Hippocampal formation (tissue), 2 donors: ENCODE data around the gene ZNF827.

Experiments used
- DNase-seq, 2 donors: peaks; one replicate each; lab custom pipeline; 2025; lab: John Stamatoyannopoulos, UW

The ZNF827 gene

GRCh38 chr4:145935253-145936141 is 3.1 kb downstream of the ZNF827 start:
- peak in 1 of 2 donors; percentile 52 for DNase-seq

DNA sequence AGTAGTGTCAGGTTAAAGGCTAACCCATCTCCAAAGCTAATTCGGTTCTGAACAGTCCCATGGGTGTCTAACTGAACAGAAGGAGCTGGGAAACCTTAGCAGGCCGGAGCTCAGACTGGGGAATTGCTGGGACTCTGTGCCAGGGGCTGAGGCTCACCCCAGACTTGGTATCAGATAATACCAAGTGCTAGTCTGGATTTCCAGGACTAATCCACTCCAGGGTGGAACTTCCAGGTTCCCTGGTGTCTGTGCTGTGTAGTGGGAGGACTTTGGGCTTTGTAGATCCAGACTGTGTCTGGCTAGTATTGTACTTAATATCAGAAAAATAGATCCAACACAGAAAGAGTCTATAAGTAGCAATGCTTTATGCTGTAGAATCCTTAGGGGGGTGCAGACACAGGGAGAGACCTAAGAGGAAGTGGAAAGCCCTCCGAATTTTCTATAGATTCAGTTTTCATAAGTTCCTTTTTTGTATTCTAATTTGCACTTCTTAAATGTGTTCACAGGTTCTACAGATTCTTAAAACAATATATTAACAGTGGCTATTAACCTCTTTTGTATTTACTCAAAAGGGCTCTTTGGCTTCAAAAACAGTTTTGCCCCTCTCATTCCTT is 4.1 kb downstream of the ZNF827 start:
- DNase-seq, result no peak

DNA sequence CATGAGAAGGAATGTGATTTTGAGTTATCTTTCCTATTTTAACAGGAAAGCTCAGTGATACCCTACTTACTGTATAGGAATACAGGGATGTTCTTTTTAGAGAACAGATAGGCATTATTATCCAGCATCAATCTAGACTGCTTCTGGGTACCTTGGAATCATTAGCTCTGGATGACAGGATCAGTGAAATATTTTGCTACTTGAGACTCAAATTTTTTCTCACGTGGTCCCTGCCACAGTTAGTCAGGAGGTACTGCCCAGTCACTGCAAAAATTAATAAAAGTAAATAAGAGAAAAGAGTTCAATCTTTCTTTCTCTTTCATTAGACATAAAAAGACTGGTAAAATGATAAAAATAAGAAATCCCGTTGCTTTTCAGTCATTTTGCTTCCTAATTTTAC is 5.5 kb downstream of the ZNF827 start:
- DNase-seq, result no peak

- DNase-seq, result no peak
These were observed 7.2 kb downstream of the ZNF827 start for GRCh38 chr4:145931403-145931802.

DNA sequence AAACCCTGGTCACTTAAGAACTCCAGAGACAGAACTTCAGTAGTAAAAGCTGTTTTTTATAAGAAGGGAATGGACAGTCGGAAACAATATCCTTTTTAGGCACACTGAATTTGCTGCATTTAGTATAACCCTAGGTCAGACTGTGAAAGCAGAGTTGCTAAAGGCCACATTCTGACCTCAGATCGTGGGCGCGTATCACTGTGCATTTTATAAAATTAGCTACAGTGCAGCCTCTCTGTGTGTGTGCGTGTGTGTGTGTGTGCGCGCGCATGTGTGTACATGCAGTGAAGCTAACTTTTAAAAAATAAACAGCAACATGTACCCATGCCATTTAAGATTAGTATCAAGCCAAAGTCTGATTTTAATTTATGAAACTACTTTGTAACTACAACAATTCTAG is 8.0 kb downstream of the ZNF827 start:
- DNase-seq, result no peak

DNA sequence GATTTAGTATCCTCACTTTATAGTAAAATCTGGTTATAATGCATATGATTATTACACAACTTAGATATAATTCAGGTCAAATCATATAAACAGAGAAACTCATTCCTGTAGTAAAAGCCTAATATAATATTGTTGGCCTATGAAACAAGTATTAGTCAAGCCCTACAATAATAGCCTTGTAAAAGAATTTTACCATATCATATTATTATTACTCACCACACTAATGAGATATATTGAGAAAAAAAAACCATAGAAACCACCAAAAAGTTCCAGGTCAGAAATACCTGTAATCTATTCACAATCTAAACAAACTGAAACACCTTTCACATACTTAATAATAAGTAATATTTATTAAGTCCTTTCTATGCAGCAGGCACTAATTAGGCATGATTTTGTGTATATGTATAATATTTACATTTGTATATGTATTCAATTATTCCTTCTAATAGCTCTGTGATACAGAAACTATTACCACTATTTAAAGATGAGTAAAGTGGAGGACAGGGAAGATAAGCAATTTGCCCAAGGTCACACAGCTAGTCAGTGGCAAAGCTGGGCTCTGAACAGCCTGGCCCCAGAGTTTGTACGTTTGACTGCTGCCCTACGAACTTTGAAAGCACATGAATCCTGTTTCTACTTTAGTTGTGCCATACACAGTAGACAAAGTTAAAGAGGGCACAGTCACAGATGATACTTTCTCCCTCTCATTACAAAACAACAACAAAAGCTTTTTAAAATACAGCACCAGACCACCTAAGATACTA is 9.0 kb downstream of the ZNF827 start:
- no peak for DNase-seq

- no peak for DNase-seq
These were observed 9.9 kb downstream of the ZNF827 start for GRCh38 chr4:145928748-145929147.

DNA sequence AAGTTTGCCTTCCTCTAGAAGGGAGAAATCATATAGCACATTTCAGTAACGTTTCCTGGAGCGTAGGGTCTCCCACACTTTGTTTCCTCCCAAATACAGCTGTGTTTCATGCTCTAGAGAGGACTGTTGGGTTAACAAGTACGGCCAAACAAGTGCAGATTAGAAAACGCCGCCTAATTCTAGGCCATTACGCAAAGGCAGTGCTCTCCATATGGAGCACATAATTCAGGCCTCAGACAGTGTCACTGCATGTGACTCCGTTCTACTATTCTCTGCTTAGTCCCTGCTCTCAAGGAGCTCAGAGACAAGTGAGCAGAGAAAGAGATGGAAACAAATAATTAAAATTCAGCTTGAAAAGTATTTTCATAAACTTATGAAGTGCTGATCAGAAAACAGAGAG is 11.6 kb downstream of the ZNF827 start:
- no peak for DNase-seq

GRCh38 chr4:145921231-145921630 is 17.4 kb downstream of the ZNF827 start:
- no peak for DNase-seq

DNA sequence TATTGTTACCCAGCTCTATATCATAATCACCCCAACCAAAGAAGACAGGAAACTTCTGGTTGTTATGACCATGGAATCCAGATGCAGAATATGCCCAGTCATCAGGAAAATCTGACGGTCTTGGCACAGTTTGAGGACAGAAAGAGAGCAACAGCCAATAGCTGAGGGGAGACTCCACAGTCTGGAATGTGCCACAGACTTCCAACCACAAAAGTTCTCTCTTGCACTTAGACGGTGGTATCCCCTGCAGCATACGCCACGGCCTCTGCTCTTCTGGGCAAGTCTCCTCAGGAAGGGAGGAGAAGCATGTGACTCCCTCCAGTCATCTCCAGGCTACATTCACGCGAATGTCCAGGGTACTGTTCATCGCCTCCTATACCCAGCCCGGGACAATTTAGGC is 18.4 kb downstream of the ZNF827 start:
- DNase-seq, result no peak

DNA sequence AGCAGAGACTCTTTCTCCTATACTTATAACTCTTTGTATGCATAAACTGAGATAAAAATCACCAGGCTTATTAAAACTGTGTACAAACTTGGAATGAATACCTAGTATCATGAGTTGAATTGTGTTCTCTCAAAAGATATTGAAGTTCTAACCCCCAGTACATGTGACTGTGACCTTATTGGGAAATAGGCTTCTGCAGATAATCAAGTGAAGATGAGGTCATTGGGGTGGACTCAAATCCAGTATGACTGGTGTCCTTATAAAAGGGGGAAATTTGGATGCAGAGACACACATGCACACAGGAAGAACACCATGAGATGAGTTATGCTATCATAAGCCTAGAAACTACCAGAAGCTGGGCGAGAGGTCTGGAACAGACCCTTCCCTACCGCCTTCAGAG is 26.2 kb downstream of the ZNF827 start:
- no peak for DNase-seq

- DNase-seq, result no peak
These were observed 28.9 kb downstream of the ZNF827 start for GRCh38 chr4:145909773-145910172.

- no peak for DNase-seq
These were observed 29.3 kb downstream of the ZNF827 start for GRCh38 chr4:145909281-145909715.

GRCh38 chr4:145907812-145908211 is 30.8 kb downstream of the ZNF827 start:
- DNase-seq, result no peak

DNA sequence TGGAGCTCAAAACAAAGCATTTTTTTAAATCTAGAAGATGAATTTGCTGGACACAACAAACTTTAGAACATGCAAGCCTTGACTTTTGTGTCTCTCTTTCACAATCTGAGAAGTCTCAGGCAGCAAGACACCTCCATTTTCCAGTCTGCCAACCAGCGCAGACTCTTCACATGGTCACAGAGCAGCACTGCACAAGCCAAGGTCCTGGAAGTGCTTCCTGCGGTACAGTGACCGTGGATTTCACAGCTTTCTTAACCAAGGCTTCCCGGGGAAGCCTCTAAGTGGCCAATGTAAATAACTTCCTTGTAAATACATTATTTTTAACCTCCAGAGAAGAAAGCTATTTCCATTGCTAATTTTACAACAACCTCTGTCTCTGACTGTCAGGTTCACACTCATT is 31.2 kb downstream of the ZNF827 start:
- DNase-seq, result no peak

DNA sequence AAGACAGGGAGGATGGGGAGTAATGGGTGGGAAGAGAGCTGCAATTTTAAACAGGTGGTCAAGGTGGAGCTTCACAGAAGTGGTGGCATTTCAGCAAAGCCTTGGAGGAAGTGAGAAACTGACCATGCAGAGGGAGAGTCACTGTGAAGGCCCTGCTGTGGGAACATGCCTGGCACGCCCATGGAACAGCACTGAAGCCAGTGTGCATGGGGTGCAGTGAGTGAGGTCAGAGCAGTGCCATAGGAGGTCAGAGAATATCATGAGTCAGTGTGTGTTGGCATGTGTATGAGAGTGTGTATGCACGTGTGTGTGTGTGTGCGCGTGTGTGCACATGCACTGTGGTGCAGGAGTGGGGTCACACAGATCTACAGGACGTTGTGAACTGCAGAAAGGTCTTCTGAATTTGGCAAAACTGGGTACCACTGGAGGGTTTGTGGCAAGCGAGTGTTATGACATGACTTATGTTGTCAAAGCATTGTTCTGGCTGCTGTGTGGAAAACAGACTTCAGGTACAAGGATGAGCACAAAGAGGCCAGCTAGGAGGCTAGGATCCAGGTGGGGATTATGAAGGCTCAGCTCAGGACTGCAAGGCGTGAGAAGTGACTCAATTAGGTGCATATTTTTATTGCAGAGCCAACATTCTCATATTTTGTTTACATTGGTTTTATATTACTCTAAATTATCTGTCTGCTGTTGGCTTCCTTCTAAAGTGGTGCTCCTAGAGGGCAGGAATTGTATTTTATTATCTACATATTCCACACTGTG is 34.0 kb downstream of the ZNF827 start:
- DNase-seq, result no peak

DNA sequence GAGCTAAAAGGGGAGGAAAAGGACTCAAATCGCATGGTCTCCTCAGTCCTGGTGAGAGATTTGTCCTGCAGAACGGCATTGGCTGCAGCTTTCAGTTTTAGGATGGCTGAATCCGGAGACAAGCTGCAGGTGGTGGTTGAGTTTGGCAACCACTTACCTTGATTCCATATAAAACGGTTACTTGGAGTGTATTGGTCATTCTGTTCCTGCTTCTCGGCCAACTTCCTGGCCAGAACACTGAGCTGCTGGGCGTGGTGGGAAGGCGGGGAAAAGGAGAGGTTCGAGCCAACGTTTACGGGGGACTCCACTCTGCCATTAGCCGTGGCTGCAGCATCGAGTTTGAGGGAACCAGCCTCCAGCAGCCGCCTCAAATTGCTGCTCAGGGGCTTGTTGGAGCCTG is 36.1 kb downstream of the ZNF827 start:
- no peak for DNase-seq

- no peak for DNase-seq
These were observed 38.6 kb downstream of the ZNF827 start for GRCh38 chr4:145899886-145900460.

DNA sequence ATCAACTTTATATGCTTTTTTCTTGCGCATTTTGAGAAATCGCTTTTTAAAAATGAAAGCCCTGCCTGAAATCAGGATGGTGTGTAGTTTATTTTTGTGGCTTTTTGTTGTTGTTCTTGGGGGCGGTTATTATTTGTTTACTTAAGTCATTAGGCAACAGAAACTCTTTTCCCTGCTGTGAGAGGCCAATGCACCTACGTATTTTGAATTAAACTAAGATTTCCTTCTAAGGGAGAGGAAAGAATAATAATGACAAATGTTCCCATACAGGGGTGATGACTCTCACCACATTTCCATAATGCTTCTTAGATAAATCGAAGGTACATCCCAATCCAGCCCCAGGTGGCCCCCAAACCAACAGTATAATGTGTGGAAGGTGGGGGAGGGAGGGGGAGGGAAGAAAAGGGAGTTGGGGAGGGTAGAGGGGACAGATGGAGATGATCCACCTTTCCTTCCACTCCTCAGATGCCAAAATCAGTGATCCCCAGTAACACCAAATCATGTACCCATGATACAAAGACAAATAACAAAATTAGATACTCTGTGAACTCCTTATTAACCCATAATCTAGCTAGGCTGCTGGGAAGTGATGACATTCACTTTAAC is 39.6 kb downstream of the ZNF827 start:
- DNase-seq, result no peak

- no peak for DNase-seq
These were observed 40.2 kb downstream of the ZNF827 start for GRCh38 chr4:145898466-145898865.

- DNase-seq, result no peak
These were observed 43.6 kb downstream of the ZNF827 start for GRCh38 chr4:145895056-145895455.
